Fibroblast of gingiva (primary cell): ENCODE measurements around the gene ADAMTS2.
"Not testable (repeated sequence)": the region's sequence is repeated elsewhere in the genome, so short reads cannot be mapped to it uniquely, and the experiment has no call there.

Source experiments
- DNase-seq: peaks from one replicate; pipeline ENCODE4 v3.0.0-alpha.2; 2011; ENCODE audit warnings: low read depth

ADAMTS2 gene

DNA sequence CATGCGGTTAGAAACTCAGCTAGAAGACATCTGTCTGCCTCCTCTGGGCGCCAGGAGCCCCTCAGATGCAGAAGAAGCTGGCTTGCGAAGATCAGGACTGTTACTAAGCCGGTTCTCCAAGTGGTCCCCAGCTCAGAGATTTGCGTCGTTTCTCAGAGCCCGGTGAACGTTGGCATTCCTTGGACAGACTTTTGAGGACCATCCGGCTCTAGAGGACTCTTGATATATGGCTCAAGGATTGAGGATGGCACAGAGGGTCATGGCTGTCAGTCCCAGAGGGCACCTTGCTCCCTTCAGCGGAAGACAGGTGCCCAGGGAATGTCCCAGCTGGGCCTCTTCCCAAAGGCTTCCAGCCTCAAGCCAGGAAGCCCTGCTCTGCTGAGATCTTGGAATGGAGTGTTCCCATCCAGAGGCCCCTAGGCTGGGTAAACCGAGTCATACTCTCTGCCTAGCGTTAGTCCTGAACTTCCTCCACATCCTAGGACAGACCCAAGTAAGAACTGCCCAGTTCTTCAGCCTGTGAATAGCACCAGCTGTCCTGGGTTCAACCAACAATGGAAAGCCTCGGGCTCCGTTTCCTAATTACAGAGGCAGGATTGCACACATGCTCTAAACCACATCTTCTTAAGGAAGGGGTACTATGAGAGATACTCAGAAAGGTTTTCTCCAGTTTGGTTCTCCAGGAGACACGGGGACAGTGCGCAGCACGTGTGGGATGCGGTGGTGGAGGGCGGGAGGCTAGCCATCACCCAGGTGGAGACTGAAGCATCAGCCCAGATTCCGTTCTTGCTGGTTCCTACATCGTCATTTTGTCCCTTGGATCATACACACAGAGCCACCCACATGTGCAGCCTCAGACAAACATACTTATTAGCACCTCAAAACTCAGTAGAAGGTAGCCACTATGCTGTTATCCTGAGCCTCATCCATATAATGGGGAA, 233.7 kb downstream of the ADAMTS2 start:
- DNase-seq: no peak

DNA sequence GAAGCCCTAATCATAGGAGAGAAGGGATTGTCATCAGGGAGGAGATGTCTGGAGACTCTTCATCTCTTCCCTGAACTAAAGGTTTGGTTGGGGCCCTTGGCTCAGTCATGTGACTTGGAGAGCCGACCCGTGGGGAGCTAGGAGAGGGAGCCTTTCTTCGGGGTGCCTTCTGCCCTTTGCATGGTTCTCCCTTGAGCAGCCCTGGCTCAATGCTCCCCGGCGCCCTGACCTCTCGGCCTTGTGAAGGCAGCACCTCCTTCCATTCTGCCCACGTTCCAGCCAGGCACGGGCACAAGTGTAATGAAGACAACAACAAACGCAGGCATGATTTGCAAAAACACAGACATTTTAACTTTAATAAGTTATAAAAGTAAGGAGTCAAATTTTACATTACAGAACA, 234.7 kb downstream of the ADAMTS2 start:
- DNase-seq: no peak

DNA sequence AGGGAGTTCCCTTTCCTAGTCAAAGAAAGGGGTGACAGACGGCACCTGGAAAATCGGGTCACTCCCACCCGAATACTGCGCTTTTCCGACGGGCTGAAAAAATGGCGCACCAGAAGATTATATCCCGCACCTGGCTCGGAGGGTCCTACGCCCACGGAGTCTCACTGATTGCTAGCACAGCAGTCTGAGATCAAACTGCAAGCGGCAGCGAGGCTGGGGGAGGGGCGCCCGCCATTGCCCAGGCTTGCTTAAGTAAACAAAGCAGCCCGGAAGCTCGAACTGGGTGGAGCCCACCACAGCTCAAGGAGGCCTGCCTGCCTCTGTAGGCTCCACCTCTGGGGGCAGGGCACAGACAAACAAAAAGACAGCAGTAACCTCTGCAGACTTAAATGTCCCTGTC, 244.0 kb downstream of the ADAMTS2 start:
- not testable (repeated sequence) for DNase-seq

DNA sequence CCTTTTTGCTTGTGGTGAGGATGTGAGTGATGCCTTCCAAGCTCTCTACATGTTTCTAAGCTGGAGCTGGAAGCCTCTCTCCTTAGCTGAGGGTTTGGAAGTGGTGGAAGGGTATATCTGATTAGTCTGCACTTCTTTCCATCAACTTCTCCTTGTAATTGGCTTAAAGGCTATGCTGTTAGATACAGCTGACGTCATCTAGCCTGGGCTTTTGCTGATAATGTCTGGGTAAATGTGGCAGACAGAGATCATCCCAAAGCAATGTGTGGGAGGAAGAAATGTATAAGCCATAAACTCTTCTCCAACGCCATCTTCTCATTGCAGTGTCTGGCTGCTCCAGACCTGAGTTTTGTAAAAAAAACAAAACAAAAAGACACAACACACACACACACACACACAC, 255.8 kb downstream of the ADAMTS2 start:
- no peak for DNase-seq

DNA sequence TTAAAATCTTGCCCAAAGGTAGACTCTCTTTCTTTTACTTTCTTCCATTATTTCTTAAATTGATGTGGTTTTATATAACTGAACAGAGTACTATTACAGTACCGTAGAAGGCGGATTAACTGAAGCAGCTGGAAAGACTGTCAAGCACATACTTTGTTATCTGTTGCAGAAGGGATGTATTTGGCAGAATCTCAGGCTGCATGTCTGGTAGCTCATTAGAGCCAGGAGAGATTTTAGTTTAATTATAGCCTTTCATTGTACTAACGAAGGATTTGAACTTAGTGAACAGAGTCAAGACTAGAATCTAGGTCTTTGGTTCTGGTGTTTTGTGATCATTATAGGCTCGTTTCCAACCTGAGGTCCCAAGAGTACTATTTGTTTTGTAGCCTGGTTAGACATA, 264.5 kb downstream of the ADAMTS2 start:
- DNase-seq: no peak

DNA sequence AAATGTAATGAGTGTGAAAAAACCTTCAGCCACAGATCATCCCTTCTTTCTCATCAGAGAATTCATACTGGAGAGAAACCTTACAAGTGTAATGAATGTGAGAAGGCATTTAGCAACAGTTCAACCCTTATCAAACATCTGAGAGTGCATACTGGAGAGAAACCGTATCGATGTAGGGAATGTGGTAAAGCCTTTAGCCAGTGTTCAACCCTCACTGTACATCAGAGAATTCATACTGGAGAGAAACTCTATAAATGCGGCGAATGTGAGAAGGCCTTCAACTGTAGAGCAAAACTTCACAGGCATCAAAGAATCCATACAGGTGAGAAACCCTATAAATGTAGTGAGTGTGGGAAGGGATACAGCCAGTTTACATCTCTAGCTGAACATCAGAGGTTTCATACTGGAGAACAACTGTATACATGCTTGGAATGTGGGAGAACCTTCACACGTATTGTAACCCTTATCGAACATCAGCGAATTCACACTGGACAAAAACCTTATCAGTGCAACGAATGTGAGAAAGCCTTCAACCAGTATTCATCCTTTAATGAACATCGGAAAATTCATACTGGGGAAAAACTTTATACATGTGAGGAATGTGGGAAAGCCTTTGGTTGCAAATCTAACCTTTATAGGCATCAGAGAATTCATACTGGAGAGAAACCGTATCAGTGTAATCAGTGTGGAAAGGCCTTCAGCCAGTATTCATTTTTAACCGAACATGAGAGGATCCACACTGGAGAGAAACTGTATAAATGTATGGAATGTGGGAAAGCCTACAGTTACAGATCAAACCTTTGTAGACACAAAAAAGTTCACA, 265.9 kb downstream of the ADAMTS2 start:
- DNase-seq: no peak

DNA sequence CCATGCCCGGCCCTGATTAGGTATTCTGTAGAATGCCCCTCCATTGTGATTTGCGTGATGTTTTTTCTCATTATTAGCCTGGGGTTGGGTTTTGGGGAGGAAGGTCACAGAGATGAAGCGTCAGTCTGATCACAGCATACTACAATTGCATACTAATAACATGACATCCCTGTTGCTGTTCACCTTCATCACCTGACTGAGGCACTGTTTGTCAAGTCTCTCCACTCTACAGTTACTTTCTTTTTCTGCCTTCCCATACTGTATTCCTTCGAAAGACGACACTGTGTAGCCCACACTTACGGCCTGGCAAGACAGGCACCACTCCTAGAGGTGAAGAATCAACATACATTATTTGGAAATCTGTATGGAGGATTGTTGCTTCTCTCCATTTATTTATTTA, 279.6 kb downstream of the ADAMTS2 start:
- no peak for DNase-seq

DNA sequence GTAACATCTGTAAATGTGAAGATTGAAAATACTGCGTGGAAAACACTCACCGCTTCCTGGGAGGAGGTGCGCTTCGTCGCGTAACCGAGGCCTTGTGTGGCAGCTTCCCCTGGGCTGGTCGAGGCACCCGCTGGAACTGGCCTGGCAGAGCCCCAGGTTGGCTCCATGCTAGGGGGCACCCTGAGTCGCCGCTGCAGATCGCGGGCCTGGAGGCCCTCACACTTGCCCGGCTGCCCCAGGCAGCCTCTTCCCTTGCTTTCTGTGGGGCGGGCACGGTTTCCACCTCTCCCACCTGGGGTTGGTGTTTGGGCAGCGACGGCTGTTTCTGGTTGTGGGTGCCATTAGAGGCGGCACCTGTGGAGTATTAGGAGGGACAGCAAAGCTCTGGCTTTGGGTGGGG, 284.2 kb downstream of the ADAMTS2 start:
- no peak for DNase-seq
